Mononuclear cell (primary cell): Measurements from ENCODE around the gene MAST4. TPM values are rescaled to one million over a fixed set of nuclear protein-coding genes. Genes with fewer than 3 reads are reported as not detected.

ENCODE experiments used
- H3K27me3 ChIP-seq: 2 replicates; pipeline ENCODE4 v1.6.0; 2011; ENCODE audit warnings: low read length, control low read depth; ENCODE audit not compliant: insufficient read depth
- H3K4me1 ChIP-seq: 2 replicates; pipeline ENCODE4 v1.5.1; 2011; ENCODE audit warnings: mild to moderate bottlenecking, low read length, control low read depth; ENCODE audit not compliant: insufficient read depth
- H3K4me3 ChIP-seq: 2 replicates; pipeline ENCODE4 v1.5.1; 2011; ENCODE audit warnings: mild to moderate bottlenecking, low read length, moderate library complexity
- H3K9me3 ChIP-seq: 2 replicates; pipeline ENCODE4 v1.5.1; 2011; ENCODE audit warnings: low read depth, mild to moderate bottlenecking, control low read depth, low read length
- total RNA-seq: library from RNA; depleted of rRNA; stranded (reverse); fragments of >200 nt; gene quantifications from one replicate; pipeline ENCODE4 v1.2.3, GENCODE V29; 2012

The MAST4 gene
- total RNA-seq, 1 donor = 8.4 TPM

DNA sequence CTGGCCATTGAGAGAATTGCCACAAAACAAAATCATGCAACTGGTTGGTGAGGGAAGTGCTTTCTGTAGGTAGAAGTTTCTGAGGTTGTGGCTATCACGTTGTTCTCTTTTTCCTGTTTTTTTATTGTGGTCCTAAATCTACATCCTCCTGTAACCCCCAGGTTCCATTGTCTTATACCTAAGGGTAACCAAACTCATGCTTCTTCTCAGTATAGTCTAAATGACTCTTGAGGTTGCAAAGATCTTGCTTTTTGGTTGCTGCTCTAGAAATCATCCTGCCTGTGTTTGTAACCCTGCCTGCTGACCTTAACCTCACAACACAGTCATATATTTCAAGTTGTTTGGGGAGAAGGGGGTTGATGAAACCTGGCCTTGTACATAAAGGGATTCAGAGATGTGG is 327.3 kb downstream of the MAST4 start:
- Histone ChIP-seq H3K9me3 (no peaks in the 10 kb centered on the region), H3K27me3 (no peaks in the 10 kb centered on the region), H3K4me1 (no peaks in the 10 kb centered on the region), H3K4me3 (no peak overlapping the region)

DNA sequence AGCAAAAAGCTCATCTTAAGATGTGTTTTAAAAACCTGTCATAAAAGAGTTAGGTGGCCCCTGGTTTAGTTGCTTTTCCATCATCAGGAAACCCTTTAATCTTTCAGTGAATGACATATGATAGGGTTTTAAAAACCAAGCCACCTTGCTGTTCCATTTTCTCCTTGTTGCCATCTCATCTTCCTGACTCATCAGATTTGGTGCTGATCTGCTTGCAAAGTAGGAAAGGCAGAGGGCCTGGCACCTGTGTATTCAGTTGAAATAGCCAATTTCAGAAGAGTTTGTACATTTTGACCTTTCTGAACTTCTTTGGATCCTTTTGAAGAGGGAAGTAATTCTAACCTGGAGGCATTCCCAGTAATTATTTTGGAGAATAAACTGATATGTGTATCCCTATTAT is 327.7 kb downstream of the MAST4 start:
- H3K4me3 ChIP-seq = no peak overlapping the region
- H3K27me3 ChIP-seq = no peaks in the 10 kb centered on the region
- no peaks in the 10 kb centered on the region for H3K9me3 ChIP-seq
- H3K4me1 ChIP-seq = no peaks in the 10 kb centered on the region

DNA sequence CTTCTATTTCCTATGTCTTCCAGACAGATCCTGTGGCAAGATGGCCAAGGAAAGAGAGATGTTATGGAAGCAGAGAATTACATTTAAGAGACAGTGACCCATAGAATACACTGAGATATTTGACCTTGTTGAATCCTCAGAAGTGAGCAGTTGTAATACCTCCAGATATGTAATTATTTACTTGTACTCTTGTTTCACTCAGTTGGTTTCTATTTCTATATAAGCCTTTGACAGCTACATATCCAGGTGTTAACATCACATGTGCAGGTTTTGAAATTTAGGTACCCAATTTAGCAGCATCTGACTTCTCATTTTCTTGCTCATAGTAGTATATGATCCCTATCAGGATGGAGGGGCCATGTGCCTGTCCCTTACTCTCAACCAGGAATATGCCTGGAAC is 330.9 kb downstream of the MAST4 start:
- no peak overlapping the region for H3K4me3 ChIP-seq
- no peaks in the 10 kb centered on the region for H3K4me1 ChIP-seq
- H3K27me3 ChIP-seq = no peaks in the 10 kb centered on the region
- no peaks in the 10 kb centered on the region for H3K9me3 ChIP-seq

- H3K27me3 ChIP-seq = no peaks in the 10 kb centered on the region
Measured at GRCh38 chr5:66929281-66929680, 333.1 kb downstream of the MAST4 start.

GRCh38 chr5:66929995-66930394 is 333.8 kb downstream of the MAST4 start:
- Histone ChIP-seq H3K4me3 (no peak overlapping the region), H3K4me1 (no peaks in the 10 kb centered on the region), H3K27me3 (no peaks in the 10 kb centered on the region), H3K9me3 (no peaks in the 10 kb centered on the region)

More at GRCh38 chr5:66929281-66929680, 333.1 kb downstream of the MAST4 start:
- Histone ChIP-seq H3K4me3 (no peak overlapping the region), H3K9me3 (no peaks in the 10 kb centered on the region), H3K4me1 (no peaks in the 10 kb centered on the region)

- Histone ChIP-seq H3K4me3 (no peak overlapping the region), H3K4me1 (no peaks in the 10 kb centered on the region), H3K27me3 (no peaks in the 10 kb centered on the region), H3K9me3 (no peaks in the 10 kb centered on the region)
Measured at GRCh38 chr5:66931651-66932050, 335.5 kb downstream of the MAST4 start.

DNA sequence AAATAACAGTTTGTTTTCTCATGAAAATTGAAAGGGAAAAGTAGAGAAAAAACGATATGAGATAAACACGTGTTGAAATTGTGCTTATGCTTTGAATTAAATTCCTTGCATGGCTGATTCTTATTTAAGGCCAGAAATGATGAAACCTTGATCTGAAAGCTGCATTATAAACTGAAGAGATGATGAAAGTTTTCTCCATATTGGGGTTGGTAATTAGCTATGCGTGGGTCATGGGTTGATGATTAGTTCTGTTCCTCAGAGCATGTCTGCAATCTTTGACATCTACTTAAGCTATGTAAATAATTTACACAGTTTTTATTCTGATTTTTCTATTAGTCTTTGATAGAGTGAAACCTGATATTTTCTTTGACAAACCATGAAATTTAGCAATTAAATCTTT is 336.3 kb downstream of the MAST4 start:
- Histone ChIP-seq H3K27me3 (no peaks in the 10 kb centered on the region), H3K9me3 (no peaks in the 10 kb centered on the region), H3K4me1 (no peaks in the 10 kb centered on the region), H3K4me3 (no peak overlapping the region)

GRCh38 chr5:66933066-66933465 is 336.9 kb downstream of the MAST4 start:
- Histone ChIP-seq H3K4me3 (no peak overlapping the region), H3K27me3 (no peaks in the 10 kb centered on the region), H3K4me1 (no peaks in the 10 kb centered on the region), H3K9me3 (no peaks in the 10 kb centered on the region)

DNA sequence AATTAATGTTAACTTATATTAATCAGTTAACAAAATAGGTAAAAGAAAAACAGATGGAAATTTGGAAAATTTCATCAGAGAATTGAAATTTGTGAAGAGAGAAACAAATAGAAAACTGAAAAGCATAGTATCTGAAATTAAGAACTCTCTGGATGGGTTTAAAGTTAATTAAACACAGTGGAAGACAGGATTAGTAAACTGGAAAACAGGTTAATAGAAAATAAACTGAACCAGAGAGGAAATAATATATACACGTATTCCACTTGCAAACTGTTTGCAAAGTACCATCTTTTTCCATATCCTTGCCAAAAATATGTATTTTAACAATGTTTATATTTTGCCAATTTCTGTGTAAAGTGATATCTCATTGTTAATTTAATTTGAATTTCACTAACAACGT is 342.9 kb downstream of the MAST4 start:
- no peaks in the 10 kb centered on the region for H3K9me3 ChIP-seq
- H3K4me3 ChIP-seq = no peak overlapping the region
- no peaks in the 10 kb centered on the region for H3K4me1 ChIP-seq
- no peaks in the 10 kb centered on the region for H3K27me3 ChIP-seq

DNA sequence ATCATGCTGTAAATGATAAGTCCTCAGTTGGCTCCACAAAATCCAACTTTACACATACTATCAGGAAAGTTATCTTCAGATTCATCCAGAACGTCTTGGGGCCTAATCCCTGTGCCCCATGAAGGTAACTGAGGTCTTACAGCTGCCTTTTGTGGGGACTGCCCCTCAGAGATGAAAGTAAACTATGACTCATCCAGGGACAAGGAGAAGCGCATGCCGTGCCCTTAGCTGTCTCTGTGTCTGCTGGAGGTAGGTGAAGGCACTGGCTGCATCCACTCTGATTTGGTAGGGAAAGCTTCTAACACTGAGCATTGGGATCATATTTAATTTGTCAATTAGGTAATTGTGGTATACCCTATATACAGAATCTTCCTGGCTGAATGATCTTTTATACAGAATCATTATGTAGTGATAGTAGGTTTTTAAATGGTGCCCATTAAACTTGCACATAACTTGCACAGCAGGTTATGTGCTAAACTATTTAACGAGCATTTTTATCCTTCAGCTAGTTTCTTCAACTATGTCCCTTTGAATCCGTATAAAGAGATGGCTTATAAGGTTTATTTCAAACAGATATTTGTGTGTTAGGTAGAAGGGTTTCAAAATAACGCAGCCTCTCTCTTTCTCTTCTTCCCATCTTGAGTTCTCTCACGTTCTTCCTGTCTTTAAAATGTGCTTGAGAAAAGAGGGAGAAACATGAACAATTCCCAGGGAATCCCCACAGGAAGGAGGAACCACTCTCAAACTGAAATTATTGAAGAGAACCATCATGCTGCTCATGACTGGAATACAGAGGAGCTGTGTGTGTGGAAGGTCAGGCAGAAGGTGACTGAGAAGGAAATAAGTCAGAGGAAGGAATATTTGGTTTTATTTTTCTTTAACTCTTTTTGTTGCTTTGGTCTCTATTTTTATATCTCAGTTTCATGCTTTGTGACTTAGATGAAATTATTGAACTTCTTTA is 349.5 kb downstream of the MAST4 start:
- no peaks in the 10 kb centered on the region for H3K9me3 ChIP-seq
- H3K4me1 ChIP-seq = no peaks in the 10 kb centered on the region
- H3K4me3 ChIP-seq = no peak overlapping the region
- no peaks in the 10 kb centered on the region for H3K27me3 ChIP-seq

DNA sequence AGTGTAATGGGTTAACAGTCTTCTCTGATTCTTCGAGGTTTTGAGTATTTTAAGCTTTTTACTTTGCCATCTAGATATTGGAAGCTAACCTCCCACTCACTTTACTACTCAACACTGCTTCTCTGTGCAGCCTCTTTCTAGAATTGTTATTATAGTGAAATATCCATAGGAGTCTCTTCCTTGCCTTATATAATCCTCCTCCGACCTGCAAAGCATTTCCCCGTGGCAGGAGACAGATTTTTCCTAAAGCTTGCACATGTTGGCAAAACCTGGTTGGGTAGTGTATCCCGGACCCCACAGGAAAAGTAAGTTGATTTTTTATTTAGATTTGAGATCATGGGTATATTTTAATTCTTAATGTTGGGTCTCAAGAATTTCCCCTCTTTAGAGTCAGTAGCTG is 351.3 kb downstream of the MAST4 start:
- no peak overlapping the region for H3K4me3 ChIP-seq
- H3K4me1 ChIP-seq = no peaks in the 10 kb centered on the region

DNA sequence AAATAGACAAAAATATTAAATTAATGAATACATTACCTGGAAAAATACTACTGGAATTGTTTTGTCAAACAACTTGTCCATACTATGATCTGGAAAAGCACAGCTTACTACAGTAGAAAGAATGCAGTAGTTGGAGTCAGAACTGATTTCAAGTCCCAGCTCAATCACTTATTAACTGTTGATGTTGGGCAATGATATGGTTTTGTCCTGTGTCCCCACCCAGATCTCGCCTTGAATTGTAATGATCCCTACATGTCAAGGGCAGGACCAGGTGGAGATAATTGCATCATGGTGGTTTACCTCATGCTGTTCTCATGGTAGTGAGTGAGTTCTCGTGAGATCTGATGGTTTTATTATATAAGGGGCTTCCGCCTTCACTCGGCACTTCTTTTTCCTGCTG is 352.9 kb downstream of the MAST4 start:
- no peaks in the 10 kb centered on the region for H3K27me3 ChIP-seq
- no peaks in the 10 kb centered on the region for H3K9me3 ChIP-seq
- no peak overlapping the region for H3K4me3 ChIP-seq
- no peaks in the 10 kb centered on the region for H3K4me1 ChIP-seq

More for the DNA sequence above, 351.3 kb downstream of the MAST4 start:
- H3K27me3 ChIP-seq = no peaks in the 10 kb centered on the region
- H3K9me3 ChIP-seq = no peaks in the 10 kb centered on the region

DNA sequence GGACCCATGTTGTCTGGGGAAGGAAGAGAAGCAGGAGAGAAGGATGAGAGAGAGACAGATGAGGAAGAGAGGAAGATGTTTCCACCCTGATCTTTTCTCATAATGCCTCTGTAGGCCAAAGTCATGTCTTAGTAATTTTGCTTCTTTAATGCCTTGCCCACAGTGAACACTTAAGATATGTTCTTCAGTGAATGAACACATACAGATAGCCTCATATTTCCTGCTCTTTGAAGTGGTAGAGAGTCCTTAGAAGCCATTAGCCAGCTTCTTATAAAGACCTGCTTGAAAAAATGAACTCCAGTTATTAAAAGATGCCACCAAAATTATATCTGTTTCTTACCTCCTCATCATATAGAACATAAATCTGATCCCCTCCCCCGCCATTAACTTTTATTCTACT is 356.0 kb downstream of the MAST4 start:
- no peaks in the 10 kb centered on the region for H3K9me3 ChIP-seq
- no peaks in the 10 kb centered on the region for H3K4me1 ChIP-seq
- H3K27me3 ChIP-seq = no peaks in the 10 kb centered on the region
- no peak overlapping the region for H3K4me3 ChIP-seq

DNA sequence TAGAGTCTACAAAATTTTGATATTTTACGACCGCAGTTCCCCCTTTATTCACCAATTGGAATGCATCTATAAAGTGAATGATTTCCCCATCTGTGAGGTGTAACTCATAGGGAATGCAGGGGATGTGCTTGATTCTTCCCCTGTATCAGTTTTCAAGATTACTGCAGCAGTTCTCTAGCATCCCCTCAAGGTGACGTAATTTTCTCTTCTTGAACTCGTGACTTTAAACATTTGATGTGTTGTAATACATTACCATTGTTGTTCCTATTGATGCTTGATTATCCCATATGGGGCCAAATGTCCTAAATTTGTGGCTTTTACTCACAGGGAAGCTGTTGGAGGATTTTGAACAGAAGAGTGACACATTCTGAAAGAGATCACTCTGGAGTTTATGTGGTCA is 360.2 kb downstream of the MAST4 start:
- no peak overlapping the region for H3K4me3 ChIP-seq
- no peaks in the 10 kb centered on the region for H3K4me1 ChIP-seq
- H3K27me3 ChIP-seq = no peaks in the 10 kb centered on the region
- H3K9me3 ChIP-seq = no peaks in the 10 kb centered on the region

DNA sequence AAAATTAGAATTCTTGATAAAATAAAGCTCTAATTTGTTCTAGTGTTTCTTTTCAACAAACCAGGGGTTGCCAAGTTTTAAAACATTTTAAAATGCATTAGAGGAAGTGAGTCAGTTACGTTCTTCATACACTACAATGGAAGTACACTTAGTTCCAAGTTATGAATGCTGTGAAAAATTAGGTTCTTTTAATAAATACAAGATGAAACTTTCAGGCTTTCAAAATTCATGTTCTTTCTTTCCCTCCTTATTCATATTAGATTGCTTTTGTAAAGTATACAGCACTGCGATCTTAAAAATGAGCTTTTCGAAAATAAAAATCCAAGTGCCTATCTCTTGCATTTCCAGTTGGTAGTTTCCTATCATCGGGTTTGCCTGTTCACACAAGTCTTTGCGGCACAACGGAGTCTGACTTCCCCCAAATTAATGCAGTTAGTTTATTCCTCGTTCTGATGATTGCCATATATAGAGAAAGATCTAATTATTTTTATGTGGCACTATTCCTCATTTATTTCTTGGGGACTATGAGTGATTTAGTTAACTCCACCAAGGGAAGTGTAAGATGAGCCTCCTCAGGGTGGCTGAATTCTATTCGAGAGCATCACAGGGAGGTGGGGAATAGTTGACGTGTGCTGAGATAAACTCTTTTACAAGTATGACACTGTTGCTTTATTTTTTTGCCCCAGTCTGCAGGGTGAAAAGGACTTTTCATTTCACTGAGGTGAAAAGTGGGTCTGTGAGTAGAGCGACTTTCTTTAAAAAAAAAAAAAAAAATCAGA is 362.2 kb downstream of the MAST4 start:
- H3K4me3 ChIP-seq = no peak overlapping the region
- no peaks in the 10 kb centered on the region for H3K27me3 ChIP-seq
- H3K9me3 ChIP-seq = no peaks in the 10 kb centered on the region
- H3K4me1 ChIP-seq = no peaks in the 10 kb centered on the region
